K562 (cell line): ENCODE data around the gene C10orf95.

ENCODE experiments used
- CTCF ChIP-seq, 3 experiments: IDR thresholded peaks in 2 of 3; conservative IDR thresholded peaks in 1 of 3; 2 replicates each; pipeline ENCODE4 v1.5.1; 2011 to 2012; ENCODE audit warnings: low read length in 3 of 3, mild to moderate bottlenecking in 3 of 3, control low read depth in 2 of 3, improper control_type of control experiment in 1 of 3, inconsistent platforms in 1 of 3, low read depth in 1 of 3, mixed read lengths in 1 of 3, moderate library complexity in 1 of 3; ENCODE audit not compliant: insufficient read depth in 2 of 3
- EGR1 ChIP-seq: fragments of 450-650 bp; conservative IDR thresholded peaks from 2 replicates; pipeline ENCODE4 v1.6.1; 2017; ENCODE audit warnings: mild to moderate bottlenecking
- FOXM1 ChIP-seq, 2 experiments: fragments of 450-650 bp in 1 of 2; sonication (generic) in 1 of 2; formaldehyde crosslinking in 1 of 2; IDR thresholded peaks; 2 replicates each; pipeline versions ENCODE4 v1.6.1 to v1.9.0; 2017 to 2022; ENCODE audit warnings: low read depth in 2 of 2, mild to moderate bottlenecking in 2 of 2, missing genetic modification reagents in 1 of 2, moderate library complexity in 1 of 2
- HMGN3 ChIP-seq: IDR thresholded peaks from 2 replicates; pipeline ENCODE4 v1.6.1; 2011; ENCODE audit warnings: borderline replicate concordance, low read depth, mild to moderate bottlenecking, mixed read lengths, low read length; ENCODE audit not compliant: insufficient read length; ENCODE audit errors: extremely low read depth
- MED1 ChIP-seq: sonication (generic); formaldehyde crosslinking; IDR thresholded peaks from 2 replicates; pipeline ENCODE4 v1.8.1; 2023; ENCODE audit warnings: missing genetic modification reagents, borderline replicate concordance
- PHB2 ChIP-seq: fragments of 450-650 bp; IDR thresholded peaks from 2 replicates; pipeline ENCODE4 v1.6.1; 2017; ENCODE audit warnings: low read depth
- PKNOX1 ChIP-seq: fragments of 450-650 bp; IDR thresholded peaks from 2 replicates; pipeline ENCODE4 v1.6.1; 2016
- RNF219 ChIP-seq: fragments of 250-450 bp; sonication (Bioruptor Pico); IDR thresholded peaks from 2 replicates; pipeline ENCODE4 v1.5.0; 2022; ENCODE audit warnings: mild to moderate bottlenecking
- TCF3 ChIP-seq: sonication (generic); formaldehyde crosslinking; IDR thresholded peaks from 2 replicates; pipeline ENCODE4 v1.4.0; 2020; ENCODE audit warnings: mild to moderate bottlenecking, missing genetic modification reagents
- ZEB2 ChIP-seq: fragments of 450-650 bp; IDR thresholded peaks from 2 replicates; pipeline ENCODE4 v1.6.1; 2016
- ZNF766 ChIP-seq: fragments of 200-800 bp; sonication (Bioruptor generic); conservative IDR thresholded peaks from 2 replicates; pipeline ENCODE4 v1.6.1; 2016; ENCODE audit warnings: missing genetic modification characterization, missing compliant biosample characterization
- TF ChIP-seq, protein P1 (sequence below): sonication (generic); formaldehyde crosslinking; IDR thresholded peaks from 2 replicates; pipeline ENCODE4 v1.8.1; 2023; ENCODE audit warnings: mild to moderate bottlenecking, missing genetic modification reagents, moderate library complexity

GRCh38 chr10:102433619-102434046, 17.7 kb downstream of the C10orf95 start:
- TF ChIP-seq PKNOX1 (no peak), CTCF (IDR thresholded peaks at IDR 0.05 in 2 of 3, conservative IDR thresholded peaks at IDR 0.05 in 1 of 3; ENCODE audit: insufficient read depth in 2 of 3, low read depth in 1 of 3, low read length in 3 of 3) (no peak), HMGN3 (no peak), FOXM1 (IDR thresholded peaks at IDR 0.05; ENCODE audit: low read depth) (no peak), FOXM1 (CRISPR knock-in tag; IDR thresholded peaks at IDR 0.05; ENCODE audit: low read depth) (no peak), RNF219 (CRISPR knock-in tag) (no peak), MED1 (CRISPR knock-in tag) (no peak), TCF3 (CRISPR knock-in tag) (no peak), PHB2 (no peak), ZNF766 (CRISPR knock-in tag) (no peak), EGR1 (no peak), ZEB2 (no peak)
- TF ChIP-seq, protein P1, sequence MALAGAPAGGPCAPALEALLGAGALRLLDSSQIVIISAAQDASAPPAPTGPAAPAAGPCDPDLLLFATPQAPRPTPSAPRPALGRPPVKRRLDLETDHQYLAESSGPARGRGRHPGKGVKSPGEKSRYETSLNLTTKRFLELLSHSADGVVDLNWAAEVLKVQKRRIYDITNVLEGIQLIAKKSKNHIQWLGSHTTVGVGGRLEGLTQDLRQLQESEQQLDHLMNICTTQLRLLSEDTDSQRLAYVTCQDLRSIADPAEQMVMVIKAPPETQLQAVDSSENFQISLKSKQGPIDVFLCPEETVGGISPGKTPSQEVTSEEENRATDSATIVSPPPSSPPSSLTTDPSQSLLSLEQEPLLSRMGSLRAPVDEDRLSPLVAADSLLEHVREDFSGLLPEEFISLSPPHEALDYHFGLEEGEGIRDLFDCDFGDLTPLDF = no peak
